ENCODE results near the gene SLC25A14.

Gene SLC25A14

DNA sequence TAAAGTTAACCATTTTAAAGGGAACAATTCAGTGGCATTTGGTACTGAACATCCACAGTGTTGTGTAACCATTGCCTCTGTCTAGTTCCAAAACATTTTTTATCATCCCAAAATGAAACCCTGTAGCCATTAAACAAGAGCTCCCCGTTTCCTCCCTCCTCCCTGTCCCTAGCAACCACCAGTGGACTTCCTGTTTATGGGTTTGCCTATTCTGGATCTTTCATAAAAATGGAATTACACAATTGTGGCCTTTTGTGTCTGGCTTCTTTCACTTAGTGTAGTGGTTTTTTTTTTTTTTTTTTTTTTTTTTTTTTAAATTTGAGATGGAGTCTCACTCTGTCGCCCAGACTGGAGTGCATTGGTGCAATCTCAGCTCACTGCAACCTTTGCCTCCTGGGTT lies 73.7 kb downstream of the SLC25A14 start:
- Histone ChIP-seq H3K4ac (ENCODE audit: low read length) (no peak overlapping the region), H2BK15ac (ENCODE audit: low read length) (no peak overlapping the region), H2AK5ac (ENCODE audit: low read depth, low read length) (no peak overlapping the region), H3K4me3 (ENCODE audit: low read length in 2 of 2) (no peak overlapping the region), H2BK120ac (ENCODE audit: low read depth, low read length) (no peak overlapping the region), H3K79me1 (ENCODE audit: low read depth, low read length) (no peaks in the 10 kb centered on the region), H2BK5ac (ENCODE audit: low read length) (no peak overlapping the region), H3K4me1 (ENCODE audit: control insufficient read depth in 2 of 2, insufficient read depth in 1 of 2, low read depth in 1 of 2, low read length in 2 of 2) (no peaks in the 10 kb centered on the region), H2AFZ (ENCODE audit: low read length) (no peak overlapping the region), H3K4me2 (ENCODE audit: insufficient read depth, low read length, poor library complexity, severe bottlenecking) (no peak overlapping the region), H4K8ac (ENCODE audit: low read depth, low read length) (no peak overlapping the region), H4K91ac (ENCODE audit: low read depth, low read length, poor library complexity) (no peak overlapping the region), H3K9me3 (replicated peaks in 1 of 2; ENCODE audit: control insufficient read depth in 2 of 2, insufficient read depth in 1 of 2, low read depth in 1 of 2, low read length in 2 of 2) (no peaks in the 10 kb centered on the region), H3K23ac (ENCODE audit: low read depth, low read length, poor library complexity) (no peak overlapping the region), H3K36me3 (replicated peaks in 1 of 2; ENCODE audit: control insufficient read depth in 2 of 2, insufficient read depth in 2 of 2, low read length in 2 of 2) (peaks cover 5 to 44% of the 10 kb centered on the region in 2 donors), H3K27me3 (ENCODE audit: control insufficient read depth in 3 of 3, insufficient read depth in 3 of 3, low read depth in 1 of 3, low read length in 3 of 3) (no peaks in the 10 kb centered on the region), H3K27ac (replicated peaks; ENCODE audit: low read length) (no peak overlapping the region), H2BK12ac (ENCODE audit: low read length) (no peak overlapping the region), H3K14ac (ENCODE audit: low read length) (no peak overlapping the region), H3K18ac (ENCODE audit: low read length) (no peak overlapping the region), H3K9ac (ENCODE audit: low read depth, low read length, poor library complexity) (no peak overlapping the region)
- no CpG with 5 or more reads among the region's 2 CpGs for WGBS, 2 donors (ENCODE audit: extremely low coverage in 2 of 2, insufficient read length in 2 of 2, insufficient replicate concordance in 1 of 2)
- DNase-seq (ENCODE audit: low spot score) = no peak

DNA sequence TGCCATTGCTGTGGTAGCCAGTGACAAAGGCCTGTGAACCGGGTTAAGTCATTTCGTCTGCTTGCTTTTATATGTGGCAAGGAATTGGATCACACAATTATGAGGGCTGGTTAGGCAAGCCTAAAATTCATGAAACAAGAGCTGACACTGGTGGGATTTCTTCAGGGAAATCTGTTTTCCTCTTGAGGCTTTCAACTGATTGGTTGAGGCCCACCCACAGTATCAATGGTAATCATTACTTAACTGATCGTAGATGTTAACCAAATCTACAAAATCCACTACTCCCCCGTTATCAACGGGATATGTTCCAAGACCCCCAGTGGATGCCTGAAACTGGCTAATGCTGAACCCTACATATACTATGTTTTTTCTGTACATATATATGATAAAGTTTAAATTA lies 75.1 kb downstream of the SLC25A14 start:
- H3K79me1 ChIP-seq (ENCODE audit: low read depth, low read length) = no peaks in the 10 kb centered on the region
- H3K4me3 ChIP-seq (ENCODE audit: low read length in 2 of 2) = no peak overlapping the region
- H2BK12ac ChIP-seq (ENCODE audit: low read length) = no peak overlapping the region
- H2BK15ac ChIP-seq (ENCODE audit: low read length) = no peak overlapping the region
- H3K4me2 ChIP-seq (ENCODE audit: insufficient read depth, low read length, poor library complexity, severe bottlenecking) = no peak overlapping the region
- peaks cover 2 to 32% of the 10 kb centered on the region in 2 donors for H3K36me3 ChIP-seq (replicated peaks in 1 of 2; ENCODE audit: control insufficient read depth in 2 of 2, insufficient read depth in 2 of 2, low read length in 2 of 2)
- H3K27ac ChIP-seq (replicated peaks; ENCODE audit: low read length) = no peak overlapping the region
- no peak overlapping the region for H2BK120ac ChIP-seq (ENCODE audit: low read depth, low read length)
- H4K8ac ChIP-seq (ENCODE audit: low read depth, low read length) = no peak overlapping the region
- DNase-seq (ENCODE audit: low spot score) = no peak
- H2AFZ ChIP-seq (ENCODE audit: low read length) = no peak overlapping the region
- H4K91ac ChIP-seq (ENCODE audit: low read depth, low read length, poor library complexity) = no peak overlapping the region
- no peaks in the 10 kb centered on the region for H3K4me1 ChIP-seq (ENCODE audit: control insufficient read depth in 2 of 2, insufficient read depth in 1 of 2, low read depth in 1 of 2, low read length in 2 of 2)
- H3K9ac ChIP-seq (ENCODE audit: low read depth, low read length, poor library complexity) = no peak overlapping the region
- no peak overlapping the region for H3K23ac ChIP-seq (ENCODE audit: low read depth, low read length, poor library complexity)
- H3K27me3 ChIP-seq (ENCODE audit: control insufficient read depth in 3 of 3, insufficient read depth in 3 of 3, low read depth in 1 of 3, low read length in 3 of 3) = peaks cover 0 to 3% (median 0%) of the 10 kb centered on the region in 3 experiments
- no CpG with 5 or more reads among the region's 5 CpGs for WGBS, 2 donors (ENCODE audit: extremely low coverage in 2 of 2, insufficient read length in 2 of 2, insufficient replicate concordance in 1 of 2)
- no peak overlapping the region for H3K4ac ChIP-seq (ENCODE audit: low read length)
- no peak overlapping the region for H2AK5ac ChIP-seq (ENCODE audit: low read depth, low read length)
- no peak overlapping the region for H3K14ac ChIP-seq (ENCODE audit: low read length)
- H3K18ac ChIP-seq (ENCODE audit: low read length) = no peak overlapping the region
- H3K9me3 ChIP-seq (replicated peaks in 1 of 2; ENCODE audit: control insufficient read depth in 2 of 2, insufficient read depth in 1 of 2, low read depth in 1 of 2, low read length in 2 of 2) = no peaks in the 10 kb centered on the region
- no peak overlapping the region for H2BK5ac ChIP-seq (ENCODE audit: low read length)

DNA sequence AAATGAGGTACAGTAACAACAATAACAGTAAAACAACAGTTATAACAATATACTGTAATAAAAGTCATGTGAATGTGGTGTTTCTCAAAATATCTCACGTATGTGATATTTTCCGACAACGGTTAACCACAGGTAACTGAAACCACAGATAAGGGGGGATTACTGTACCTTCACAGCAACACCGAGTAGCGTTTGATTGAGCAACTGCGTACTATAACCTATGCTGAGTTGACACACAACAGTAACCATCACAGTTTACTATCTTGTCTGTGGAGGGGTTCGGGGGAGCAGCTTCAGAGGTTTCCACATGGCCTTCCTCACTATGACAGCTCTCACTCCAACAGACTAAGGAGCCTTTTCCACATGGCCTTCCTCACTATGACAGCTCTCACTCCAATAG lies 75.5 kb downstream of the SLC25A14 start:
- no peak overlapping the region for H4K8ac ChIP-seq (ENCODE audit: low read depth, low read length)
- H2AK5ac ChIP-seq (ENCODE audit: low read depth, low read length) = no peak overlapping the region
- no peak overlapping the region for H3K9ac ChIP-seq (ENCODE audit: low read depth, low read length, poor library complexity)
- H3K4me2 ChIP-seq (ENCODE audit: insufficient read depth, low read length, poor library complexity, severe bottlenecking) = no peak overlapping the region
- no peak overlapping the region for H2BK15ac ChIP-seq (ENCODE audit: low read length)
- H3K9me3 ChIP-seq (replicated peaks in 1 of 2; ENCODE audit: control insufficient read depth in 2 of 2, insufficient read depth in 1 of 2, low read depth in 1 of 2, low read length in 2 of 2) = no peaks in the 10 kb centered on the region
- peaks cover 2 to 29% of the 10 kb centered on the region in 2 donors for H3K36me3 ChIP-seq (replicated peaks in 1 of 2; ENCODE audit: control insufficient read depth in 2 of 2, insufficient read depth in 2 of 2, low read length in 2 of 2)
- H4K91ac ChIP-seq (ENCODE audit: low read depth, low read length, poor library complexity) = no peak overlapping the region
- no peak overlapping the region for H3K18ac ChIP-seq (ENCODE audit: low read length)
- H3K14ac ChIP-seq (ENCODE audit: low read length) = no peak overlapping the region
- H3K4me1 ChIP-seq (ENCODE audit: control insufficient read depth in 2 of 2, insufficient read depth in 1 of 2, low read depth in 1 of 2, low read length in 2 of 2) = no peaks in the 10 kb centered on the region
- no peak overlapping the region for H3K23ac ChIP-seq (ENCODE audit: low read depth, low read length, poor library complexity)
- no peak overlapping the region for H2BK12ac ChIP-seq (ENCODE audit: low read length)
- DNase-seq (ENCODE audit: low spot score) = no peak
- no peak overlapping the region for H2AFZ ChIP-seq (ENCODE audit: low read length)
- peaks cover 0 to 3% (median 0%) of the 10 kb centered on the region in 3 experiments for H3K27me3 ChIP-seq (ENCODE audit: control insufficient read depth in 3 of 3, insufficient read depth in 3 of 3, low read depth in 1 of 3, low read length in 3 of 3)
- H3K4ac ChIP-seq (ENCODE audit: low read length) = no peak overlapping the region
- H3K27ac ChIP-seq (replicated peaks; ENCODE audit: low read length) = no peak overlapping the region
- H2BK5ac ChIP-seq (ENCODE audit: low read length) = no peak overlapping the region
- H3K79me1 ChIP-seq (ENCODE audit: low read depth, low read length) = no peaks in the 10 kb centered on the region
- H3K4me3 ChIP-seq (ENCODE audit: low read length in 2 of 2) = no peak overlapping the region
- H2BK120ac ChIP-seq (ENCODE audit: low read depth, low read length) = no peak overlapping the region
- no CpG with 5 or more reads among the region's 7 CpGs for WGBS, 2 donors (ENCODE audit: extremely low coverage in 2 of 2, insufficient read length in 2 of 2, insufficient replicate concordance in 1 of 2)

DNA sequence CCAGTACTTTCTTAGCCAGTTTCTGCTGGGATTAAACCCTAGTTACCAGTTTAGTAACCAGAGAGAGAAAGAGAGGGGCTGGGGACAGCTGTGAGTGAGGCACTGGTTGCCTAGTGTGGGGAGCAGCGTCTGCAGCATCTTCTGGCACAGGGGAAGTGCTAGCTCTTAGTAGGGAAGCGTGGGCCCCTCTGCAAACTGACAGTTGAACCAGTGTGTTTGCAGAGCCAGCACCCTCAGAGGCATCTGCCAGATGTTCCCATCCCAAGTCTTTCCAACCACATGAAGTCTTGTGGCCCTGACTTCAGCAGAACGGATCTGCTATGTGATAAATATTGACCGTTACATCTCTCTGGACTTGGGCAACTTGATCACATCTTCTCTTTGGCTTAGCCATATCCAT lies 77.1 kb downstream of the SLC25A14 start:
- Histone ChIP-seq H2BK120ac (ENCODE audit: low read depth, low read length) (no peak overlapping the region), H3K23ac (ENCODE audit: low read depth, low read length, poor library complexity) (no peak overlapping the region), H3K9ac (ENCODE audit: low read depth, low read length, poor library complexity) (no peak overlapping the region), H3K4me2 (ENCODE audit: insufficient read depth, low read length, poor library complexity, severe bottlenecking) (no peak overlapping the region), H3K4ac (ENCODE audit: low read length) (no peak overlapping the region), H3K79me1 (ENCODE audit: low read depth, low read length) (no peaks in the 10 kb centered on the region), H4K91ac (ENCODE audit: low read depth, low read length, poor library complexity) (no peak overlapping the region), H3K27me3 (ENCODE audit: control insufficient read depth in 3 of 3, insufficient read depth in 3 of 3, low read depth in 1 of 3, low read length in 3 of 3) (peaks cover 0 to 3% (median 0%) of the 10 kb centered on the region in 3 experiments), H3K18ac (ENCODE audit: low read length) (no peak overlapping the region), H2AK5ac (ENCODE audit: low read depth, low read length) (no peak overlapping the region), H2BK15ac (ENCODE audit: low read length) (no peak overlapping the region), H3K4me3 (ENCODE audit: low read length in 2 of 2) (no peak overlapping the region), H3K4me1 (ENCODE audit: control insufficient read depth in 2 of 2, insufficient read depth in 1 of 2, low read depth in 1 of 2, low read length in 2 of 2) (no peaks in the 10 kb centered on the region), H2BK5ac (ENCODE audit: low read length) (no peak overlapping the region), H3K27ac (replicated peaks; ENCODE audit: low read length) (no peak overlapping the region), H2BK12ac (ENCODE audit: low read length) (no peak overlapping the region), H4K8ac (ENCODE audit: low read depth, low read length) (no peak overlapping the region), H3K36me3 (replicated peaks in 1 of 2; ENCODE audit: control insufficient read depth in 2 of 2, insufficient read depth in 2 of 2, low read length in 2 of 2) (peaks cover 2 to 18% of the 10 kb centered on the region in 2 donors), H2AFZ (ENCODE audit: low read length) (no peak overlapping the region), H3K14ac (ENCODE audit: low read length) (no peak overlapping the region), H3K9me3 (replicated peaks in 1 of 2; ENCODE audit: control insufficient read depth in 2 of 2, insufficient read depth in 1 of 2, low read depth in 1 of 2, low read length in 2 of 2) (no peaks in the 10 kb centered on the region)
- WGBS, 2 donors (ENCODE audit: extremely low coverage in 2 of 2, insufficient read length in 2 of 2, insufficient replicate concordance in 1 of 2) = no CpG with 5 or more reads among the region's 4 CpGs
- no peak for DNase-seq (ENCODE audit: low spot score)
